ENCODE measurements around the gene BBX. TPM values are rescaled to one million over a fixed set of nuclear protein-coding genes. Genes with fewer than 3 reads are reported as not detected.

The BBX gene
- total and polyA plus RNA-seq, 2 of the 13 experiments (the other 11 are each of a cell fraction or from before 2014, with no cell fraction given), result 13.7 to 23.2 TPM

DNA sequence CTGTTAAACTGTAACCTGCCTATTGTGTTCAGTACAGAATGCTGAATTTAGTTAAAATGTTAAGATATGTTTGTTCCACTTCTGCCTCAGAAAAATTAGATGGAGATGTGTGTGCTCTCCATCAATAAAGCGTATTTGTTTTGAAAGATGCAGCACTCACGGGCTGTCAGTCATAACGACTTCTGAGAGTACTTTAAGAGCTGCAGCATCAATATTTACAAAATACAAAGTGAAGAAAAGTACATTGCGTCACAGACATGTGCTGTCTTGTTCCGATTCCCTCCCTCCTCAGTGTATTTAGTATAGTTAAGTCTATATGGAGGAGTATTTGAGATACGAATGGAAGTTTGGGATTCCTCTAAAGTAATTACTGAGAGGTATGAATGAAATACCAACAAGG lies 166.6 kb downstream of the BBX start (continued):
- no peak for TF ChIP-seq ZNF629 (CRISPR knock-in tag; conservative IDR thresholded peaks at IDR 0.05)
- no peak for TF ChIP-seq ZBTB1 (CRISPR knock-in tag; IDR thresholded peaks at IDR 0.05; ENCODE audit: borderline replicate concordance)
- TF ChIP-seq ZNF10 (CRISPR knock-in tag; IDR thresholded peaks at IDR 0.05; ENCODE audit: borderline replicate concordance, low read depth), result no peak
- no peak for TF ChIP-seq MAFK (conservative IDR thresholded peaks at IDR 0.05 in 1 of 2, IDR thresholded peaks at IDR 0.05 in 1 of 2; ENCODE audit: low read length in 2 of 2)
- TF ChIP-seq RXRB (CRISPR knock-in tag; IDR thresholded peaks at IDR 0.05; ENCODE audit: borderline replicate concordance), result no peak
- no peak for TF ChIP-seq ZBTB20 (CRISPR knock-in tag; IDR thresholded peaks at IDR 0.05; ENCODE audit: borderline replicate concordance, low read depth)
- TF ChIP-seq HOXA5 (CRISPR knock-in tag; IDR thresholded peaks at IDR 0.05), result no peak
- no peak for TF ChIP-seq MIER3 (CRISPR knock-in tag; IDR thresholded peaks at IDR 0.05; ENCODE audit: borderline replicate concordance)
- TF ChIP-seq, protein P1, sequence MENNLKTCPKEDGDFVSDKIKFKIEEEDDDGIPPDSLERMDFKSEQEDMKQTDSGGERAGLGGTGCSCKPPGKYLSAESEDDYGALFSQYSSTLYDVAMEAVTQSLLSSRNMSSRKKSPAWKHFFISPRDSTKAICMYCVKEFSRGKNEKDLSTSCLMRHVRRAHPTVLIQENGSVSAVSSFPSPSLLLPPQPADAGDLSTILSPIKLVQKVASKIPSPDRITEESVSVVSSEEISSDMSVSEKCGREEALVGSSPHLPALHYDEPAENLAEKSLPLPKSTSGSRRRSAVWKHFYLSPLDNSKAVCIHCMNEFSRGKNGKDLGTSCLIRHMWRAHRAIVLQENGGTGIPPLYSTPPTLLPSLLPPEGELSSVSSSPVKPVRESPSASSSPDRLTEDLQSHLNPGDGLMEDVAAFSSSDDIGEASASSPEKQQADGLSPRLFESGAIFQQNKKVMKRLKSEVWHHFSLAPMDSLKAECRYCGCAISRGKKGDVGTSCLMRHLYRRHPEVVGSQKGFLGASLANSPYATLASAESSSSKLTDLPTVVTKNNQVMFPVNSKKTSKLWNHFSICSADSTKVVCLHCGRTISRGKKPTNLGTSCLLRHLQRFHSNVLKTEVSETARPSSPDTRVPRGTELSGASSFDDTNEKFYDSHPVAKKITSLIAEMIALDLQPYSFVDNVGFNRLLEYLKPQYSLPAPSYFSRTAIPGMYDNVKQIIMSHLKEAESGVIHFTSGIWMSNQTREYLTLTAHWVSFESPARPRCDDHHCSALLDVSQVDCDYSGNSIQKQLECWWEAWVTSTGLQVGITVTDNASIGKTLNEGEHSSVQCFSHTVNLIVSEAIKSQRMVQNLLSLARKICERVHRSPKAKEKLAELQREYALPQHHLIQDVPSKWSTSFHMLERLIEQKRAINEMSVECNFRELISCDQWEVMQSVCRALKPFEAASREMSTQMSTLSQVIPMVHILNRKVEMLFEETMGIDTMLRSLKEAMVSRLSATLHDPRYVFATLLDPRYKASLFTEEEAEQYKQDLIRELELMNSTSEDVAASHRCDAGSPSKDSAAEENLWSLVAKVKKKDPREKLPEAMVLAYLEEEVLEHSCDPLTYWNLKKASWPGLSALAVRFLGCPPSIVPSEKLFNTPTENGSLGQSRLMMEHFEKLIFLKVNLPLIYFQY (CRISPR knock-in tag; IDR thresholded peaks at IDR 0.05; ENCODE audit: borderline replicate concordance), result no peak
- peak; percentile 53; the same call in 1 of the 2 replicates for TF ChIP-seq TBX3 (IDR thresholded peaks at IDR 0.05; ENCODE audit: borderline replicate concordance)
- TF ChIP-seq CREB1 (IDR thresholded peaks at IDR 0.05), result no peak
- TF ChIP-seq CREB1 (CRISPR knock-in tag; IDR thresholded peaks at IDR 0.05), result peak; percentile 52; the same call in 1 of the 2 replicates
- no peak for TF ChIP-seq EEA1 (CRISPR knock-in tag; IDR thresholded peaks at IDR 0.05; ENCODE audit: borderline replicate concordance)
- TF ChIP-seq CHD4 (IDR thresholded peaks at IDR 0.05; ENCODE audit: borderline replicate concordance, low read length), result no peak
- TF ChIP-seq BORCS8-MEF2B (CRISPR knock-in tag; IDR thresholded peaks at IDR 0.05), result no peak
- no peak for TF ChIP-seq ZNF180 (CRISPR knock-in tag; IDR thresholded peaks at IDR 0.05; ENCODE audit: borderline replicate concordance, low read depth)
- TF ChIP-seq NR2F6 (IDR thresholded peaks at IDR 0.05), result no peak
- TF ChIP-seq NR2F6 (CRISPR knock-in tag; IDR thresholded peaks at IDR 0.05), result no peak
- TF ChIP-seq NONO (IDR thresholded peaks at IDR 0.05), result no peak
- no peak for TF ChIP-seq NONO (CRISPR knock-in tag; conservative IDR thresholded peaks at IDR 0.05)
- TF ChIP-seq ZNF367 (CRISPR knock-in tag; IDR thresholded peaks at IDR 0.05; ENCODE audit: borderline replicate concordance), result no peak
- TF ChIP-seq RNF2 (conservative IDR thresholded peaks at IDR 0.05; ENCODE audit: low read depth), result no peak
- no peak for TF ChIP-seq HNRNPLL (IDR thresholded peaks at IDR 0.05; ENCODE audit: low read depth, low read length, poor library complexity, severe bottlenecking)
- no peak for TF ChIP-seq ZBTB7A (CRISPR knock-in tag; IDR thresholded peaks at IDR 0.05)
- no peak for TF ChIP-seq ZFX (CRISPR knock-in tag; IDR thresholded peaks at IDR 0.05; ENCODE audit: low read depth)
- TF ChIP-seq, protein P2, sequence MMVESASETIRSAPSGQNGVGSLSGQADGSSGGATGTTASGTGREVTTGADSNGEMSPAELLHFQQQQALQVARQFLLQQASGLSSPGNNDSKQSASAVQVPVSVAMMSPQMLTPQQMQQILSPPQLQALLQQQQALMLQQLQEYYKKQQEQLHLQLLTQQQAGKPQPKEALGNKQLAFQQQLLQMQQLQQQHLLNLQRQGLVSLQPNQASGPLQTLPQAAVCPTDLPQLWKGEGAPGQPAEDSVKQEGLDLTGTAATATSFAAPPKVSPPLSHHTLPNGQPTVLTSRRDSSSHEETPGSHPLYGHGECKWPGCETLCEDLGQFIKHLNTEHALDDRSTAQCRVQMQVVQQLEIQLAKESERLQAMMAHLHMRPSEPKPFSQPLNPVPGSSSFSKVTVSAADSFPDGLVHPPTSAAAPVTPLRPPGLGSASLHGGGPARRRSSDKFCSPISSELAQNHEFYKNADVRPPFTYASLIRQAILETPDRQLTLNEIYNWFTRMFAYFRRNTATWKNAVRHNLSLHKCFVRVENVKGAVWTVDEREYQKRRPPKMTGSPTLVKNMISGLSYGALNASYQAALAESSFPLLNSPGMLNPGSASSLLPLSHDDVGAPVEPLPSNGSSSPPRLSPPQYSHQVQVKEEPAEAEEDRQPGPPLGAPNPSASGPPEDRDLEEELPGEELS (CRISPR knock-in tag; IDR thresholded peaks at IDR 0.05), result peak; percentile 86
- TF ChIP-seq CBX2 (IDR thresholded peaks at IDR 0.05; ENCODE audit: low read depth, low read length), result no peak
- TF ChIP-seq CBX2 (CRISPR knock-in tag; IDR thresholded peaks at IDR 0.05; ENCODE audit: low read depth), result no peak
- TF ChIP-seq PTBP1 (IDR thresholded peaks at IDR 0.05; ENCODE audit: low read depth, low read length, poor library complexity, severe bottlenecking), result no peak
